Ecto neural progenitor cell (in vitro differentiated cells): ENCODE measurements around the gene CUBN.

Experiments
- DNase-seq: peaks from one replicate; pipeline ENCODE4 v3.0.0-alpha.2; 2018; ENCODE audit warnings: low spot score

The CUBN gene

DNA sequence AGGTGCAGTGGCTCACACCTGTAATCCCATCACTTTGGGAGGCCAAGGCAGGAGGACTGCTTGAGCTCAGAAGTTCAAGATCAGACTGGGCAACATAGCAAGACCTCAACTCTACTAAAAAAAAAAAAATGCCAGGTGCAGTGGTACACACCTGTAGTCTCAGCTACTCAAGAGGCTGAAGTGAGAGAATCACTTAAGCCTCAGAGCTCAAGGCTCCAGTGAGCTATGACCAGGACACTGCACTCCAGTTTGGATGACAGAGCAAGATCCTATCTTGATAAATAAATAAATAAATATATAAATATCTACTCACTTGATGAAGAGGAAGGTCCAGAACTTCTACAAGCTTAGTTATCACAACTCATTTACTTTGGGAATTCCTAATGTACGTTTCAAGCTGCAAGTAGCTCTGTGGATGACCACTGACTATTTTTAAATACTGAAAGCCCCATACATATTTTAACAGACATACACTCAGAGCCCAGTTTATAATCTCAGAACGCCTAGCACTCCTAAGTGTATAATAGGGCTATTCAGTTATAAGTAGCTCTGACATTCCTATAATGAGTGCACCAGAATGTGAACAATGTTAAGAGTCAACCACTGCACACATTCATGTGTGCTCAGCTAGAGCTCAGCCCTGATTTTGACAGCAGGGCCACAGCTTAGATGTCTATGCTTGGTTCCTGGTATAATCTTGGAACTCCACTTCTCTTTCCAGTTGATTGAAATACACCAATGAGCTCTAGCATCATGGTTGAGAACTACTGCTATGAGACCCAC, 119.1 kb downstream of the CUBN start:
- no peak for DNase-seq

GRCh38 chr10:17009212-17009700, 120.4 kb downstream of the CUBN start:
- no peak for DNase-seq

GRCh38 chr10:17007418-17007770, 122.2 kb downstream of the CUBN start:
- DNase-seq = no peak

GRCh38 chr10:17006631-17007417, 122.8 kb downstream of the CUBN start:
- no peak for DNase-seq

GRCh38 chr10:17005621-17006566, 123.7 kb downstream of the CUBN start:
- DNase-seq = no peak

DNA sequence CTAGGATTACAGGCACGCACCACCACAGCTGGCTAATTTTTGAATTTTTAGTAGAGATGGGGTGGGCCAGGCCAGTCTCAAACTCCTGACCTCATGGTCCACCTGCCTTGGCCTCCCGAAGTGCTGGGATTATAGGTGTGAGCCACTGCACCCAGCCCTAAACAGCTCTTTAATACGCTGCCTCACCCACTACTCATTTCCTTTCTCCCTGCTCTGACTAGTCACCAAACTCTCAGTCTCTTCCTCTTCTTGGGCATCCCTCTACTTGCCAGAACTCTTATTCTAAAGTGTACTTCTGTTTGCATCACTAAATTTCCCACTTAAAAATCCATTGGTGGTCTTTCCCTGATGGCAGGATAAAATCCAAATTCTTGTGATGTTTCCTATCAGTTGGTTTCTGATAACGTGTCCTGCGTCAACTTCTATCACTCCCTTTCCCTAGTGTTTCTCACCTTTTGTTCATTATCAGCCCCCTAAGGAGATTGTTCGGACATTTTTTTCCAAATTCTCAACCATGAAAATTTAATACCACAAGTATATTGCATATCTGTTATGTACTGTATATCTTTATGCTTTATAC, 124.7 kb downstream of the CUBN start:
- no peak for DNase-seq

- no peak for DNase-seq
These were observed 125.8 kb downstream of the CUBN start for GRCh38 chr10:17003651-17004286.

DNA sequence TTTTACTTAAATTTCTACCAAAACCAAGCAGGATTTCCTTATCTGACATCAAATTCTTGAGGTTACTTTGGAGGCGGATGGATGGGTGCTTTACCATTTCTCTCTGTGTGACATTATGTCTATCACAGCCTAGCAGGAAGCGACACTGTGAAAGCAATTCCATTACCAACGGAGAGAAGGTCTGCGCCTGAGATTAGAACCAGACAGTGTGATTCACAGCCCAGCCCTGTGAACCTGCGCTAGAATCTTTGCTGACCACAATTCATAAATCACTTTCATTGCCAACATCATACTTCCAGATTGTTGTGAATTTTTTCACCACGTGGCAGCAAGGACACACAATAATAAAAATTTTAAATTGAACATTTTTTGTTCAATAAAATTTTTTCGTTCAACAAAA, 126.5 kb downstream of the CUBN start:
- DNase-seq = no peak

GRCh38 chr10:17001961-17002749, 127.5 kb downstream of the CUBN start:
- no peak for DNase-seq

GRCh38 chr10:17001297-17001744, 128.3 kb downstream of the CUBN start:
- DNase-seq = no peak

- DNase-seq = no peak
These were observed 129.8 kb downstream of the CUBN start for GRCh38 chr10:16999665-17000451.

DNA sequence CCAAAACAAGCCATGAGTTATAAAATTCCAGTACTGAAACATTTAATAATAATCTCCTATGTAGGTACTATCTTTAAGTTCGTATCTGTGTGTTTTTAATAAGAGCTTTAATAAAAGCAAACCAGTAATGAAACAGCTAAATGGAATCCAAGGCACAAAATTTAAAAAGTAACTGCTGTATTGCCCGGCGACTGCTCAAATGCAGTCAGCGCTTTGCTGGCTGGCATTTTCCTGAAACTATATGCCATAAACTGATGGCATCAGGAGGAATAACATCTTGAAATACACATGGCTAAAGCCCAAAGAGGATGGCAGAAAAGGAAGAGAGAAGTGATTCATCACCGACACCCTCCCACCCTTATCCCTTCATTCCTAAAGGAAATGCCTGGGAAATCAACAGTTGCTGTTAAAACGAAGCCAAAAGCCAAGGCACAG, 133.1 kb downstream of the CUBN start:
- DNase-seq = no peak

DNA sequence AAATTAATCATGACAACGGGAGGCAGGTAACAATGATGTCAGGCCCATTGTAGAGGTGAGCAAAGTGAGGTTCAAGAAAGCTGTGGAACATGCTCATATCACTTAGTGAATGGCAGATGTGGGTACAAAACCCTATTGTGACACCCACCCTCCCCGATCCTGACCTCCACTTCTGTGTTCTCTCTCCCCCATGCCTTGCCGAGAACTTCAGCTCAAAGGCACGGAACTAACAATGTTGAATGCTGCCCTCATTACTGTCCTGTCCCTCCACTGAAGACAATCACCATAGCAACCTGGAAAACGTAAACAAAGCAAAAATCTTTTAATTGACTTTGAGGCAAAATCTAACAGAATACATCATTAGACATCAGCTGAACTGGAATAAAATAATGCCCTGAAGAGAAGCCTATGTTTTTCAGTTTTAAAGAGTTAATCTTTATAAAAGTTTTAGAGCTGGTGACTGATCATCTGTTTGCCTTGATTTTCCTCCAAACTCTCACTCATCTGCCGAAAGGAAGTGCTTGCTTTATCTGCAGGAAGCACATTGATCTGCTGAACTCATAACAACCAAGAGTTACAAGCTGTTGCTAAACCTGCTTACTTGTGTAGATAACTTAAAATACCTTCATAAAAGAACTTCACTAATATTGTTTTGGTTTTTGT, 133.6 kb downstream of the CUBN start:
- DNase-seq = no peak

- DNase-seq = no peak
These were observed 136.4 kb downstream of the CUBN start for GRCh38 chr10:16993186-16993585.

GRCh38 chr10:16992611-16993119, 136.9 kb downstream of the CUBN start:
- DNase-seq = no peak

DNA sequence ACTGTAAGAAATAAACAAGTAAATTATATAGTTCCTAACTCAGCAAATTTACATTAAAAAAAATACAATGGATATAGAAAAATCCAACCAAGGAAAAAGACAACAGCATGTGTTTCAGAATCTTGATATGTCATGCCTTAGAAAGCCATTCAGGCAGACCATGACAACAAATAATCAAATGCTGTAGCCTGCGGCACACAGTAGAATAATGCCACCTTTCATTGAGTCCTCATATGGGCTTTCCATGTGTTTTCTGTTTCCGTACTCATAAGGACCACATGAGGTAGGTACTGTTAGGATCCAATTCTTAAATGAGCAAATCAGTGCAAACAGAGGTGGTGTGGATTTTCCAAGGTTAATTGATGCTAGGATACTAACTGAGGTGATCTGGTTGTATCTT, 138.6 kb downstream of the CUBN start:
- no peak for DNase-seq

- no peak for DNase-seq
These were observed 139.8 kb downstream of the CUBN start for GRCh38 chr10:16989826-16990293.

- DNase-seq = no peak
These were observed 140.7 kb downstream of the CUBN start for GRCh38 chr10:16988900-16989299.
